Pancreas (tissue), 10 donors: ENCODE results near the gene TP53BP1. TPM values are rescaled to one million over a fixed set of nuclear protein-coding genes. Genes with fewer than 3 reads are reported as not detected.

Source experiments
- ATAC-seq, 4 donors: fragments of 200-7000 bp; cut with Tn5 transposase; one replicate each; pipeline versions ENCODE4 v1.8.0 to v1.9.1; 2020; ENCODE audit warnings: mild to moderate bottlenecking in 4 of 4, moderate library complexity in 4 of 4
- DNase-seq, 6 donors: peaks; one replicate each; pipeline ENCODE4 v3.0.0-alpha.2; 2020
- FAIRE-seq: peaks from 2 replicates; lab custom pipeline; 2012; peaks lifted over from hg19 to GRCh38; lab: Jason Lieb, UNC
- H3K27ac ChIP-seq, 4 donors: fragments of 200-600 bp; sonication (generic); 1 replicate in 3 of 4; 2 replicates in 1 of 4; pipeline versions ENCODE4 v1.5.0 to v1.8.0; 2020
- H3K27me3 ChIP-seq, 4 donors: fragments of 200-600 bp; one replicate each; pipeline ENCODE4 v1.8.0; 2021
- H3K36me3 ChIP-seq, 3 donors: fragments of 200-600 bp; sonication (generic) in 1 of 3; one replicate each; pipeline versions ENCODE4 v1.5.0 to v1.8.0; 2020 to 2021
- H3K4me1 ChIP-seq, 3 donors: fragments of 200-600 bp; one replicate each; pipeline ENCODE4 v1.8.0; 2021
- H3K4me3 ChIP-seq, 4 donors: fragments of 200-600 bp; sonication (generic) in 2 of 4; one replicate each; pipeline versions ENCODE4 v1.5.0 to v1.8.0; 2020 to 2021
- H3K9me3 ChIP-seq, 4 donors: fragments of 200-600 bp; one replicate each; pipeline ENCODE4 v1.8.0; 2021
- WGBS, 2 donors: extraction: QIAGEN DNeasy Blood & Tissue Kit; methylation state at CpG; one replicate each; pipeline ENCODE4 v1.1.7; 2013; 5-methylcytosine and 5-hydroxymethylcytosine counted together
- intact Hi-C, 3 donors: fragments of 100-400 bp; cut with DNase I; formaldehyde crosslinking; loops; one replicate each; pipeline versions ENCODE4 v1.11.1 to v1.14.2; 2022
- polyA plus RNA-seq, 2 donors: library from polyadenylated mRNA; stranded (reverse); fragments of 200-250 nt; gene quantifications; one replicate each; pipeline ENCODE4 v1.2.3, GENCODE V29; 2013
- total RNA-seq, 6 donors: library from RNA; stranded (reverse); fragmentation: NEBNext Ultra II Directional in 4 of 6; extraction: Animal tissue kit (Norgen Biotek cat#: 25700) in 4 of 6; gene quantifications; one replicate each; pipeline versions ENCODE4 v1.2.1 to v1.2.4, GENCODE V29; 2021 to 2023
- TF ChIP-seq, protein P1 (sequence below), 4 donors: fragments of 200-600 bp; sonication (generic) in 3 of 4; IDR thresholded peaks; one replicate each; pipeline versions ENCODE4 v1.5.0 to v1.8.0; 2021; ENCODE audit warnings: antibody characterized with exemption in 4 of 4
- donor health status: healthy with polysubstance abuse.
- donor health status: DM: no; HTN: no; CAD: no; lungs with moderate emphysema.
- donor health status: DM: no; HTN: no; CAD: no.
- donor health status: control.
- donor health status: control.
- donor health status: Bipolar disorder and iron deficiency.
- donor health status: DM: yes; HTN: yes; CAD: no.
- donor health status: DM: no; HTN: no; CAD: no.
- donor health status: DM: no; HTN: no; CAD: no.
- donor health status: DM: yes; HTN: yes; CAD: no.

The TP53BP1 gene
- total and polyA plus RNA-seq, 8 donors = 12.4 to 31.8 (median 15.2) TPM

DNA sequence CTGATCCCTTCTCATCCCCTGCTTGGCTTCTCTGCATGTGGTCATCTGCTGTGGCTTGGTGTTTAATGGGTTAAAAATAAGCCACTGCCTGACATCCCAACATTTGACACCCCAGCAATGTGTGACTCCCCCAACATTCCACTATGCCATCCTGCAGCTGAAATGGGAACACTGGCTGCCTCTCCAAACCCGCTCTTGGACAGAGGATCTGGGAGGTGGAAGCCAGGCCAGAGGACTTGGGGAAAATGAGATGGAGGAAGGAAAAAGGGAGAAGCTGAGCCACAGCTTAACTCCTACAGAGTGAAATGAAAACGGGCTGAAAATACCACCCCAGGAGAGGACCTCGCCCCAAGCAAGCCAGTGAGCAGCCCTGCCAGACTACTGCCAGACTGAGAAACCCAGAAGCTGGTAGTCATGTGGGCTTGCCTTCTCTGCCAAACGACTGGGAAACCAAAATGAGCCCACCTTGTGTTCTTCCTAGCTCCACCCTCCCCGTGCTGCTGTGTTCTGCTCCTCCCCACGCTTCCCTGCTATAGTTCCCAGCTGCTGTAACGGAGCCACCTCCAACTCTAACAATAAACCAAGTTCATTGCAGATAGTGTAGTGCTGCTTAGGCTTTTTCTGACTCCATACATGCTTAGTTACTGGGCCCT lies 38.2 kb upstream of the TP53BP1 start:
- Histone ChIP-seq H3K27me3 (no peaks in the 10 kb centered on the region), H3K4me1 (no peaks in the 10 kb centered on the region), H3K27ac (no peak overlapping the region), H3K36me3 (no peaks in the 10 kb centered on the region), H3K9me3 (no peaks in the 10 kb centered on the region), H3K4me3 (no peak overlapping the region)
- ATAC-seq (no peak), FAIRE-seq (no peak), DNase-seq (no peak)
- TF ChIP-seq, protein P1, sequence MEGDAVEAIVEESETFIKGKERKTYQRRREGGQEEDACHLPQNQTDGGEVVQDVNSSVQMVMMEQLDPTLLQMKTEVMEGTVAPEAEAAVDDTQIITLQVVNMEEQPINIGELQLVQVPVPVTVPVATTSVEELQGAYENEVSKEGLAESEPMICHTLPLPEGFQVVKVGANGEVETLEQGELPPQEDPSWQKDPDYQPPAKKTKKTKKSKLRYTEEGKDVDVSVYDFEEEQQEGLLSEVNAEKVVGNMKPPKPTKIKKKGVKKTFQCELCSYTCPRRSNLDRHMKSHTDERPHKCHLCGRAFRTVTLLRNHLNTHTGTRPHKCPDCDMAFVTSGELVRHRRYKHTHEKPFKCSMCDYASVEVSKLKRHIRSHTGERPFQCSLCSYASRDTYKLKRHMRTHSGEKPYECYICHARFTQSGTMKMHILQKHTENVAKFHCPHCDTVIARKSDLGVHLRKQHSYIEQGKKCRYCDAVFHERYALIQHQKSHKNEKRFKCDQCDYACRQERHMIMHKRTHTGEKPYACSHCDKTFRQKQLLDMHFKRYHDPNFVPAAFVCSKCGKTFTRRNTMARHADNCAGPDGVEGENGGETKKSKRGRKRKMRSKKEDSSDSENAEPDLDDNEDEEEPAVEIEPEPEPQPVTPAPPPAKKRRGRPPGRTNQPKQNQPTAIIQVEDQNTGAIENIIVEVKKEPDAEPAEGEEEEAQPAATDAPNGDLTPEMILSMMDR (IDR thresholded peaks at IDR 0.05) = no peak
- intact Hi-C loops = no loop called here
- 42 to 47% methylated on average over 7 of the region's 7 CpGs for WGBS, 2 donors

DNA sequence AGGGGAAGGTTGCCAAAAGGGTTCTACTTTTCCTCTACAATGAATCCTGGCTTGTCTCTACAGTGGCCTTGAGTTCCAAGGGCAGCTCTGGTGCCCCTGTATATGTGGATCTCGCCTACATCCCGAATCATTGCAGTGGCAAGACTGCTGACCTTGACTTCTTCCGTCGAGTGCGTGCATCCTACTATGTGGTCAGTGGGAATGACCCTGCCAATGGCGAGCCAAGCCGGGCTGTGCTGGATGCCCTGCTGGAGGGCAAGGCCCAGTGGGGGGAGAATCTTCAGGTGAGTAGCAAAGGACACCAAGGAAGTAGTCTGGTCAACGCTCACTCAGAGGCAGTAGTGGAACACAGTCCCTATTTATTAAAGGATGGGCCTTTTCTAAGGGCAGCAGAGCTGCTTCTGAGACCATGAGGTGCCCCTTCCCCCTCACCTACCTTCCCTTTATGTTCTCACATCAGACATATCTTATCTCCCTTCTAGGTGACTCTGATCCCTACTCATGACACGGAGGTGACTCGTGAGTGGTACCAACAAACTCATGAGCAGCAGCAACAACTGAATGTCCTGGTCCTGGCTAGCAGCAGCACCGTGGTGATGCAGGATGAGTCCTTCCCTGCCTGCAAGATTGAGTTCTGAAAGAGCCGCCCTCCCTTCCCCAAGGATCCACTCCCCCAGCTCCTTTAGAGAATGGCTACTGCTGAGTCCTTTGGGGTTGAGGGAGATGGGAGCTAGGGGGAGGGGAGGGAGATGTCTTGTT lies 36.8 kb upstream of the TP53BP1 start:
- Histone ChIP-seq H3K36me3 (no peaks in the 10 kb centered on the region), H3K9me3 (no peaks in the 10 kb centered on the region), H3K27me3 (no peaks in the 10 kb centered on the region), H3K4me3 (no peak overlapping the region), H3K27ac (no peak overlapping the region), H3K4me1 (no peaks in the 10 kb centered on the region)
- no peak for FAIRE-seq
- DNase-seq = no peak
- TF ChIP-seq, protein P1 (IDR thresholded peaks at IDR 0.05) = no peak
- WGBS, 2 donors = 75 to 78% methylated on average over 12 of the region's 12 CpGs
- no peak for ATAC-seq
- intact Hi-C loops = no loop called here

DNA sequence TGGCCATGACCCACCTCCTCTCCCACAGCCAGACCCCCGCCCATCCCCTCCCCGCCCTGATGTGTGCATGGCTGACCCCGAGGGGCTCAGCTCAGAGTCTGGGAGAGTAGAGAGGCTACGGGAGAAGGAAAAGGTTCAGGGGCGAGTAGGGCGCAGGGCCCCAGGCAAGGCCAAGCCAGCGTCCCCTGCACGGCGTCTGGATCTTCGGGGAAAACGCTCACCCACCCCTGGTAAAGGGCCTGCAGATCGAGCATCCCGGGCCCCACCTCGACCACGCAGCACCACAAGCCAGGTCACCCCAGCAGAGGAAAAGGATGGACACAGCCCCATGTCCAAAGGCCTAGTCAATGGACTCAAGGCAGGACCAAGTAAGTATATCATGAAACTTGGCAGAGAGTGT lies 36.2 kb upstream of the TP53BP1 start:
- ATAC-seq = no peak
- H3K4me1 ChIP-seq = no peaks in the 10 kb centered on the region
- no peaks in the 10 kb centered on the region for H3K27me3 ChIP-seq
- H3K27ac ChIP-seq = no peak overlapping the region
- 86 to 89% methylated on average over 15 of the region's 15 CpGs for WGBS, 2 donors
- no peak for FAIRE-seq
- TF ChIP-seq, protein P1 (IDR thresholded peaks at IDR 0.05) = no peak
- H3K36me3 ChIP-seq = no peaks in the 10 kb centered on the region
- H3K9me3 ChIP-seq = no peaks in the 10 kb centered on the region
- intact Hi-C loops = no loop called here
- no peak overlapping the region for H3K4me3 ChIP-seq
- no peak for DNase-seq

DNA sequence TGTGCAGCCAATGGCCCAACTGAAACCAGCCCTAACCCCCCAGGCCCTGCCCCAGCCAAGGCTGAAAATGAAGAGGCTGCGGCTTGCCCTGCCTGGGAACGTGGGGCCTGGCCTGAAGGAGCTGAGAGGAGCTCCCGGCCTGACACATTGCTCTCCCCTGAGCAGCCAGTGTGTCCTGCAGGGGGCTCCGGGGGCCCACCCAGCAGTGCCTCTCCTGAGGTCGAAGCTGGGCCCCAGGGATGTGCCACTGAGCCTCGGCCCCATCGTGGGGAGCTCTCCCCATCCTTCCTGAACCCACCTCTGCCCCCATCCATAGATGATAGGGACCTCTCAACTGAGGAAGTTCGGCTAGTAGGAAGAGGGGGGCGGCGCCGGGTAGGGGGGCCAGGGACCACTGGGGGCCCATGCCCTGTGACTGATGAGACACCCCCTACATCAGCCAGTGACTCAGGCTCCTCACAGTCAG lies 35.6 kb upstream of the TP53BP1 start:
- Histone ChIP-seq H3K9me3 (no peaks in the 10 kb centered on the region), H3K4me1 (no peaks in the 10 kb centered on the region), H3K27me3 (no peaks in the 10 kb centered on the region), H3K4me3 (no peak overlapping the region), H3K36me3 (no peaks in the 10 kb centered on the region), H3K27ac (no peak overlapping the region)
- WGBS, 2 donors = 68 to 71% methylated on average over 11 of the region's 11 CpGs
- DNase-seq (no peak), FAIRE-seq (no peak), ATAC-seq (no peak)
- intact Hi-C loops = no loop called here
- TF ChIP-seq, protein P1 (IDR thresholded peaks at IDR 0.05) = no peak
